HepG2 (cell line): ENCODE measurements around the gene S100A16. TPM values are rescaled to one million over a fixed set of nuclear protein-coding genes. Genes with fewer than 3 reads are reported as not detected.

Experiments
- SAP130 ChIP-seq: IDR thresholded peaks from 2 replicates; pipeline ENCODE4 v1.6.1; 2016; ENCODE audit warnings: low read depth
- polyA plus RNA-seq, 8 experiments: library from polyadenylated mRNA; depleted of rRNA in 3 of 8; stranded (reverse) in 7 of 8; unstranded in 1 of 8; fragments of >200 nt; fragmentation: Illumina TruSeq in 4 of 8; extraction: Trizol in 4 of 8; gene quantifications; 2 replicates each; pipeline versions ENCODE4 v1.2.1 to v1.2.3, GENCODE V29; 2011 to 2016; ENCODE audit warnings: low read depth in 4 of 8, missing spikeins in 1 of 8, mixed read lengths in 1 of 8; ENCODE audit not compliant: insufficient read depth in 1 of 8
- total RNA-seq, 5 experiments: library from RNA; depleted of rRNA; stranded (reverse); fragments of >200 nt; fragmentation: Illumina TruSeq; extraction: Trizol; gene quantifications; 2 replicates each; pipeline ENCODE4 v1.2.3, GENCODE V29; 2016; ENCODE audit warnings: low read depth in 1 of 5
- TF ChIP-seq, protein P1 (sequence below): sonication (generic); formaldehyde crosslinking; IDR thresholded peaks from 2 replicates; pipeline ENCODE4 v1.5.0; 2020; ENCODE audit warnings: mild to moderate bottlenecking, missing genetic modification reagents, borderline replicate concordance
- TF ChIP-seq, protein P2 (sequence below): sonication (generic); formaldehyde crosslinking; IDR thresholded peaks from 2 replicates; pipeline ENCODE4 v1.4.0; 2020; ENCODE audit warnings: mild to moderate bottlenecking, missing genetic modification reagents
- TF ChIP-seq, protein P3 (sequence below): sonication (generic); formaldehyde crosslinking; IDR thresholded peaks from 2 replicates; pipeline ENCODE4 v1.4.0; 2020; ENCODE audit warnings: missing genetic modification reagents

Gene S100A16
- total and polyA plus RNA-seq, 2 of the 13 experiments (the other 11 are each of a cell fraction or from before 2014, with no cell fraction given): 46.0 to 195 TPM

DNA sequence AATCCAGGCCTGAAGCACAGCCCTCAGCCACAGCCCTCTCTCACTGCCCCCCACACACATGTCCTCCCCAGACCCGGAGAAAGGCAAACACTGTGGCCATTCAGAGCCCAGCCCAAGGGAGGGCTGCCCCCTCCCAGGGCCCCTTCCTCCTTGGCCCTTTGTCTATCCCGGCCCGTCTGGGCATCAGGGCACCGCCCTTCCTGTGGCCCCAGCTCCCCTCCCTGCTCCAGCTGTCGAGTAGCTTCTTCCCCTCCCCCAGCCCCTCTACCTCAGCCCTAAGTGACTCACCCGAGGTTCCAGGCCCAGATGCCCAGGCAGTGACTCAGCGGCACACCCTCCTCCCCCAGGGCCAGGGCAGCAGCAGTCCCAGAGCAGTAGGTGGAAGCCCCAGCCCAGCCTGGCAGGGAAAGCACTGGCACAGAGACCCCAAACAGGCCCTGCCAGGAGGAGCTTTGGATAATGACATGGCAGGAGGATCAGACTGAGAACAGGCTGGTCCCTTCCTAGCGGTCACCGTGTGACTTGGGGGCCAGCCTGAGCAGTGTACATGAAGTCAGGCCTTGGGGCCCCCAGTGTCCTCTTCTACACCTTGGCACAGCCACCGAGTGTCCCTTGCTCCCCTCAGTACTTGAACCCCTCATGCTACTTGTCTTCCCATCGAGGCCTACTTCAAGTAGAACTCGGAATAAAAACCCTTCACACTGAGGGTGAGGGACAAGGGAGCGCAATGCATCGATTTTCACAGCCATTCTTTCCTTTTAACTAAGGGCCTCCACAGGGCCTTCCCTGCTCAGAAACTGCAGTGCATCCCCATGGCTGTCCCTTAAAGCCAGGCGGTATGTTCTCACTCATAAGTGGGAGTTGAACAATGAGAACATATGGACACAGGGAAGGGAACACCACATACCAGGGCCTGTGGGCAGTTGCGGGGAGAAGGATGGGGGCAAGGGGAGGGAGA is 46.2 kb downstream of the S100A16 start (continued):
- TF ChIP-seq, protein P1, sequence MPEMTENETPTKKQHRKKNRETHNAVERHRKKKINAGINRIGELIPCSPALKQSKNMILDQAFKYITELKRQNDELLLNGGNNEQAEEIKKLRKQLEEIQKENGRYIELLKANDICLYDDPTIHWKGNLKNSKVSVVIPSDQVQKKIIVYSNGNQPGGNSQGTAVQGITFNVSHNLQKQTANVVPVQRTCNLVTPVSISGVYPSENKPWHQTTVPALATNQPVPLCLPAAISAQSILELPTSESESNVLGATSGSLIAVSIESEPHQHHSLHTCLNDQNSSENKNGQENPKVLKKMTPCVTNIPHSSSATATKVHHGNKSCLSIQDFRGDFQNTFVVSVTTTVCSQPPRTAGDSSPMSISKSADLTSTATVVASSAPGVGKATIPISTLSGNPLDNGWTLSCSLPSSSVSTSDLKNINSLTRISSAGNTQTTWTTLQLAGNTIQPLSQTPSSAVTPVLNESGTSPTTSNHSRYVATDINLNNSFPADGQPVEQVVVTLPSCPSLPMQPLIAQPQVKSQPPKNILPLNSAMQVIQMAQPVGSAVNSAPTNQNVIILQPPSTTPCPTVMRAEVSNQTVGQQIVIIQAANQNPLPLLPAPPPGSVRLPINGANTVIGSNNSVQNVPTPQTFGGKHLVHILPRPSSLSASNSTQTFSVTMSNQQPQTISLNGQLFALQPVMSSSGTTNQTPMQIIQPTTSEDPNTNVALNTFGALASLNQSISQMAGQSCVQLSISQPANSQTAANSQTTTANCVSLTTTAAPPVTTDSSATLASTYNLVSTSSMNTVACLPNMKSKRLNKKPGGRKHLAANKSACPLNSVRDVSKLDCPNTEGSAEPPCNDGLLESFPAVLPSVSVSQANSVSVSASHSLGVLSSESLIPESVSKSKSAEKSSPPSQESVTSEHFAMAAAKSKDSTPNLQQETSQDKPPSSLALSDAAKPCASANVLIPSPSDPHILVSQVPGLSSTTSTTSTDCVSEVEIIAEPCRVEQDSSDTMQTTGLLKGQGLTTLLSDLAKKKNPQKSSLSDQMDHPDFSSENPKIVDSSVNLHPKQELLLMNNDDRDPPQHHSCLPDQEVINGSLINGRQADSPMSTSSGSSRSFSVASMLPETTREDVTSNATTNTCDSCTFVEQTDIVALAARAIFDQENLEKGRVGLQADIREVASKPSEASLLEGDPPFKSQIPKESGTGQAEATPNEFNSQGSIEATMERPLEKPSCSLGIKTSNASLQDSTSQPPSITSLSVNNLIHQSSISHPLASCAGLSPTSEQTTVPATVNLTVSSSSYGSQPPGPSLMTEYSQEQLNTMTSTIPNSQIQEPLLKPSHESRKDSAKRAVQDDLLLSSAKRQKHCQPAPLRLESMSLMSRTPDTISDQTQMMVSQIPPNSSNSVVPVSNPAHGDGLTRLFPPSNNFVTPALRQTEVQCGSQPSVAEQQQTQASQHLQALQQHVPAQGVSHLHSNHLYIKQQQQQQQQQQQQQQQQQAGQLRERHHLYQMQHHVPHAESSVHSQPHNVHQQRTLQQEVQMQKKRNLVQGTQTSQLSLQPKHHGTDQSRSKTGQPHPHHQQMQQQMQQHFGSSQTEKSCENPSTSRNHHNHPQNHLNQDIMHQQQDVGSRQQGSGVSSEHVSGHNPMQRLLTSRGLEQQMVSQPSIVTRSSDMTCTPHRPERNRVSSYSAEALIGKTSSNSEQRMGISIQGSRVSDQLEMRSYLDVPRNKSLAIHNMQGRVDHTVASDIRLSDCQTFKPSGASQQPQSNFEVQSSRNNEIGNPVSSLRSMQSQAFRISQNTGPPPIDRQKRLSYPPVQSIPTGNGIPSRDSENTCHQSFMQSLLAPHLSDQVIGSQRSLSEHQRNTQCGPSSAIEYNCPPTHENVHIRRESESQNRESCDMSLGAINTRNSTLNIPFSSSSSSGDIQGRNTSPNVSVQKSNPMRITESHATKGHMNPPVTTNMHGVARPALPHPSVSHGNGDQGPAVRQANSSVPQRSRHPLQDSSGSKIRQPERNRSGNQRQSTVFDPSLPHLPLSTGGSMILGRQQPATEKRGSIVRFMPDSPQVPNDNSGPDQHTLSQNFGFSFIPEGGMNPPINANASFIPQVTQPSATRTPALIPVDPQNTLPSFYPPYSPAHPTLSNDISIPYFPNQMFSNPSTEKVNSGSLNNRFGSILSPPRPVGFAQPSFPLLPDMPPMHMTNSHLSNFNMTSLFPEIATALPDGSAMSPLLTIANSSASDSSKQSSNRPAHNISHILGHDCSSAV (CRISPR knock-in tag): no peak
- peak; percentile 66 for TF ChIP-seq SAP130 (CRISPR knock-in tag)
- TF ChIP-seq, protein P2, sequence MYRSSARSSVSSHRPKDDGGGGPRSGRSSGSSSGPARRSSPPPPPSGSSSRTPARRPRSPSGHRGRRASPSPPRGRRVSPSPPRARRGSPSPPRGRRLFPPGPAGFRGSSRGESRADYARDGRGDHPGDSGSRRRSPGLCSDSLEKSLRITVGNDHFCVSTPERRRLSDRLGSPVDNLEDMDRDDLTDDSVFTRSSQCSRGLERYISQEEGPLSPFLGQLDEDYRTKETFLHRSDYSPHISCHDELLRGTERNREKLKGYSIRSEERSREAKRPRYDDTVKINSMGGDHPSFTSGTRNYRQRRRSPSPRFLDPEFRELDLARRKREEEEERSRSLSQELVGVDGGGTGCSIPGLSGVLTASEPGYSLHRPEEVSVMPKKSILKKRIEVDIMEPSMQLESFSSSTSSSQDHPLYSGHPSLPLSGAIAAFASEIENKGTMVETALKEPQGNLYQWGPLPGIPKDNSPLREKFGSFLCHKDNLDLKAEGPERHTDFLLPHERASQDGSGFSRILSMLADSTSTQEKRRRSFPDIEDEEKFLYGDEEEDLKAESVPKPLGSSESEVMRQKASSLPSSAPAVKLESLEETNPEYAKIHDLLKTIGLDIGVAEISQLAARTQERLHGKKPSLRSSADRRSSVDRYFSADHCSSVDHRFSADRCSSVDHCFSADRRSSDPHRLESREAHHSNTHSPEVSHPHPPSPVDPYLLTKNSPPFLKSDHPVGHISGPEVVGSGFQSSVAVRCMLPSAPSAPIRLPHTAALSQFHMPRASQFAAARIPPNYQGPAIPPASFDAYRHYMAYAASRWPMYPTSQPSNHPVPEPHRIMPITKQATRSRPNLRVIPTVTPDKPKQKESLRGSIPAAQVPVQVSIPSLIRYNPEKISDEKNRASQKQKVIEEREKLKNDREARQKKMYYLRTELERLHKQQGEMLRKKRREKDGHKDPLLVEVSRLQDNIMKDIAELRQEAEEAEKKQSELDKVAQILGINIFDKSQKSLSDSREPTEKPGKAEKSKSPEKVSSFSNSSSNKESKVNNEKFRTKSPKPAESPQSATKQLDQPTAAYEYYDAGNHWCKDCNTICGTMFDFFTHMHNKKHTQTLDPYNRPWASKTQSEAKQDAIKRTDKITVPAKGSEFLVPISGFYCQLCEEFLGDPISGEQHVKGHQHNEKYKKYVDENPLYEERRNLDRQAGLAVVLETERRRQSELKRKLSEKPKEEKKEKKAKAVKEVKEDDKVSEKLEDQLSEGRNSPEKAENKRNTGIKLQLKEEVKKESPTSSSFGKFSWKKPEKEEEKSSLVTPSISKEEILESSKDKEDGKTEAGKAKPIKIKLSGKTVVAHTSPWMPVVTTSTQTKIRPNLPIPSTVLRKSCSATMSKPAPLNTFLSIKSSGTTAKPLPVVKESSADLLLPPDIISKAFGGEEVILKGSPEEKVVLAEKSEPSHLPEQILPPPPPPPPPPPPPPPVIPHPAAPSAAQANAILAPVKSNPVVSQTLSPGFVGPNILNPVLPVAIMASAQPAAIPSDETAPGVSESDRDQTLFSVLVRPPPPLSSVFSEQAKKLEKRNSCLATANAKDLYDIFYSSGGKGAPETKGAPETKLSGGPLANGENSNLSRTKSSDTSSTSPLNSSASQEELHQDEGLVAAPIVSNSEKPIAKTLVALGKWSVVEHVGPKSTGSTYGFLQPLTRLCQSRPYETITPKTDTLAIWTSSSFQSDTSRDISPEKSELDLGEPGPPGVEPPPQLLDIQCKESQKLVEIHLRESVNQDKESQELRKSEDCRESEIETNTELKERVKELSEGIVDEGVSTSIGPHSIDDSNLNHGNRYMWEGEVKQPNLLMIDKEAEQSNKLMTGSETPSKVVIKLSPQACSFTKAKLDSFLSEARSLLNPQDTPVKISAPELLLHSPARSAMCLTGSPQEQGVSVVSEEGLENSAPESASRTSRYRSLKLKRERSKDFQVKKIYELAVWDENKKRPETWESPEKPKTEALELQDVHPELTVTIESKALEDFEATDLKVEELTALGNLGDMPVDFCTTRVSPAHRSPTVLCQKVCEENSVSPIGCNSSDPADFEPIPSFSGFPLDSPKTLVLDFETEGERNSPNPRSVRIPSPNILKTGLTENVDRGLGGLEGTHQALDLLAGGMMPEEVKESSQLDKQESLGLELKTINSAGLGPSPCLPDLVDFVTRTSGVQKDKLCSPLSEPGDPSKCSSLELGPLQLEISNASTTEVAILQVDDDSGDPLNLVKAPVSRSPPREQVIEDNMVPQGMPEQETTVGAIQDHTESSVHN (CRISPR knock-in tag): no peak
- TF ChIP-seq, protein P3, sequence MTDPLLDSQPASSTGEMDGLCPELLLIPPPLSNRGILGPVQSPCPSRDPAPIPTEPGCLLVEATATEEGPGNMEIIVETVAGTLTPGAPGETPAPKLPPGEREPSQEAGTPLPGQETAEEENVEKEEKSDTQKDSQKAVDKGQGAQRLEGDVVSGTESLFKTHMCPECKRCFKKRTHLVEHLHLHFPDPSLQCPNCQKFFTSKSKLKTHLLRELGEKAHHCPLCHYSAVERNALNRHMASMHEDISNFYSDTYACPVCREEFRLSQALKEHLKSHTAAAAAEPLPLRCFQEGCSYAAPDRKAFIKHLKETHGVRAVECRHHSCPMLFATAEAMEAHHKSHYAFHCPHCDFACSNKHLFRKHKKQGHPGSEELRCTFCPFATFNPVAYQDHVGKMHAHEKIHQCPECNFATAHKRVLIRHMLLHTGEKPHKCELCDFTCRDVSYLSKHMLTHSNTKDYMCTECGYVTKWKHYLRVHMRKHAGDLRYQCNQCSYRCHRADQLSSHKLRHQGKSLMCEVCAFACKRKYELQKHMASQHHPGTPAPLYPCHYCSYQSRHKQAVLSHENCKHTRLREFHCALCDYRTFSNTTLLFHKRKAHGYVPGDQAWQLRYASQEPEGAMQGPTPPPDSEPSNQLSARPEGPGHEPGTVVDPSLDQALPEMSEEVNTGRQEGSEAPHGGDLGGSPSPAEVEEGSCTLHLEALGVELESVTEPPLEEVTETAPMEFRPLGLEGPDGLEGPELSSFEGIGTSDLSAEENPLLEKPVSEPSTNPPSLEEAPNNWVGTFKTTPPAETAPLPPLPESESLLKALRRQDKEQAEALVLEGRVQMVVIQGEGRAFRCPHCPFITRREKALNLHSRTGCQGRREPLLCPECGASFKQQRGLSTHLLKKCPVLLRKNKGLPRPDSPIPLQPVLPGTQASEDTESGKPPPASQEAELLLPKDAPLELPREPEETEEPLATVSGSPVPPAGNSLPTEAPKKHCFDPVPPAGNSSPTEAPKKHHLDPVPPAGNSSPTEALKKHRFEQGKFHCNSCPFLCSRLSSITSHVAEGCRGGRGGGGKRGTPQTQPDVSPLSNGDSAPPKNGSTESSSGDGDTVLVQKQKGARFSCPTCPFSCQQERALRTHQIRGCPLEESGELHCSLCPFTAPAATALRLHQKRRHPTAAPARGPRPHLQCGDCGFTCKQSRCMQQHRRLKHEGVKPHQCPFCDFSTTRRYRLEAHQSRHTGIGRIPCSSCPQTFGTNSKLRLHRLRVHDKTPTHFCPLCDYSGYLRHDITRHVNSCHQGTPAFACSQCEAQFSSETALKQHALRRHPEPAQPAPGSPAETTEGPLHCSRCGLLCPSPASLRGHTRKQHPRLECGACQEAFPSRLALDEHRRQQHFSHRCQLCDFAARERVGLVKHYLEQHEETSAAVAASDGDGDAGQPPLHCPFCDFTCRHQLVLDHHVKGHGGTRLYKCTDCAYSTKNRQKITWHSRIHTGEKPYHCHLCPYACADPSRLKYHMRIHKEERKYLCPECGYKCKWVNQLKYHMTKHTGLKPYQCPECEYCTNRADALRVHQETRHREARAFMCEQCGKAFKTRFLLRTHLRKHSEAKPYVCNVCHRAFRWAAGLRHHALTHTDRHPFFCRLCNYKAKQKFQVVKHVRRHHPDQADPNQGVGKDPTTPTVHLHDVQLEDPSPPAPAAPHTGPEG (CRISPR knock-in tag): no peak
